C4-2B (cell line): ENCODE data around the gene CATSPERB.

ENCODE experiments used
- ZFX ChIP-seq: fragments of 450-650 bp; IDR thresholded peaks from 2 replicates; pipeline ENCODE4 v1.6.1; 2017
- TF ChIP-seq, protein P1 (sequence below): fragments of 450-650 bp; conservative IDR thresholded peaks from 2 replicates; pipeline ENCODE4 v1.5.1; 2017; ENCODE audit warnings: mild to moderate bottlenecking

- TF ChIP-seq, protein P1, sequence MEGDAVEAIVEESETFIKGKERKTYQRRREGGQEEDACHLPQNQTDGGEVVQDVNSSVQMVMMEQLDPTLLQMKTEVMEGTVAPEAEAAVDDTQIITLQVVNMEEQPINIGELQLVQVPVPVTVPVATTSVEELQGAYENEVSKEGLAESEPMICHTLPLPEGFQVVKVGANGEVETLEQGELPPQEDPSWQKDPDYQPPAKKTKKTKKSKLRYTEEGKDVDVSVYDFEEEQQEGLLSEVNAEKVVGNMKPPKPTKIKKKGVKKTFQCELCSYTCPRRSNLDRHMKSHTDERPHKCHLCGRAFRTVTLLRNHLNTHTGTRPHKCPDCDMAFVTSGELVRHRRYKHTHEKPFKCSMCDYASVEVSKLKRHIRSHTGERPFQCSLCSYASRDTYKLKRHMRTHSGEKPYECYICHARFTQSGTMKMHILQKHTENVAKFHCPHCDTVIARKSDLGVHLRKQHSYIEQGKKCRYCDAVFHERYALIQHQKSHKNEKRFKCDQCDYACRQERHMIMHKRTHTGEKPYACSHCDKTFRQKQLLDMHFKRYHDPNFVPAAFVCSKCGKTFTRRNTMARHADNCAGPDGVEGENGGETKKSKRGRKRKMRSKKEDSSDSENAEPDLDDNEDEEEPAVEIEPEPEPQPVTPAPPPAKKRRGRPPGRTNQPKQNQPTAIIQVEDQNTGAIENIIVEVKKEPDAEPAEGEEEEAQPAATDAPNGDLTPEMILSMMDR, result no peak
- TF ChIP-seq ZFX, result no peak
Measured at GRCh38 chr14:91722386-91722785, 9.5 kb downstream of the CATSPERB start.
